Activated T-cell treated with anti-CD3 and anti-CD28 coated beads for 4 hours (primary cell): ENCODE data around the gene RAB11FIP4.

Experiments used
- DNase-seq: peaks from one replicate; pipeline ENCODE4 v3.0.0-alpha.2; 2020

Gene RAB11FIP4

DNA sequence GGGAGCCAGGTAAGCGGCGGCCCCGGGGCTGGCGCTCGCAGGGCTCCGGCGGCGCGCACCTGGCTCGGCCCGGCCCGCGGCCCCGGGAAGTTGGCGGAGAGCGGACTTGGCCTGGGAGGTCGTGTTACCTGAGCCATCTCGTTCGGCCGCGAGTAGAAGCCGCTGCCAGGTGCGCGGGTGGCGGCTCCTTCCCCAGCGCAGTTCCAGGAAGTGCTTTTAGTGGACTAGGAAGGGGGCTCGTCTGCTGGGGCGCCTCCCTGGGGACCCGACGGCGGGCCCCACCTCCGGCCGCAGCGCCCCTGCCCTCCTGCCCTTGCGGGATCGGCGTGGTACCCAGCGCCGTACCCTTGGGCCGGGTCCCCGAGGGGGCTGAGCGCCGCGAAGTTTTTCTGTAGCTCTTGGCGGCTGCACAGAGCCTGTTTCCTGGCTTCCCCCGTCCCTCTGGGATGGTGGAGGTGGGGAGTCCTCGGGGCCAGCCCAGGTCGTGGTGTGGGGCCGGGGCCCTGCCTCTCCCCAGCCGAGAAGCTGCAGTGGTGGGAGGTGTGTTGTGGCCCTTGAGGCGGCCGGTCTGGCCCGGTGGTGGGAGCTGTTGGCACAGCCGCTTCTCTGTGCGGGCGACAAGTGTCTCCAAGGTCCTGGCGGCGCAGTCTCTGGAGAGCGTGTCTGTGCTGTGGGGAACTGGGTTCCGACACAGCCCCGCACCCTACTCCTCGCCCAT, 96.9 kb downstream of the RAB11FIP4 start:
- no peak for DNase-seq

DNA sequence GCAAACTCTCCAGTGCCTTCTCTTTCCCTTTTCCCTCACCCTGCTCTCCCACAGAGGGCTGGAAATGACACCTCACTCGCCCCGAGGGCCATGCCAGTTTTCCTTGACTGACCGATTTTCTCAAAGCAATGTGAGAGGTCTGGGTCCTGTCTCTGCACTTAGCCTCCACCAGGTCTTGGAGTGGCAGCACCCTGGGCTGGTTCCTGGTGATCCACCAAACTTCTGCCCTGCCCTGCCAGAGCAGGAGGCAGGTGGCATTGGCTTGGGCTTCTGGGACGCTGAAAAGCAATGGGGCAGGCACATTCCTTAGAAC, 97.5 kb downstream of the RAB11FIP4 start:
- no peak for DNase-seq

DNA sequence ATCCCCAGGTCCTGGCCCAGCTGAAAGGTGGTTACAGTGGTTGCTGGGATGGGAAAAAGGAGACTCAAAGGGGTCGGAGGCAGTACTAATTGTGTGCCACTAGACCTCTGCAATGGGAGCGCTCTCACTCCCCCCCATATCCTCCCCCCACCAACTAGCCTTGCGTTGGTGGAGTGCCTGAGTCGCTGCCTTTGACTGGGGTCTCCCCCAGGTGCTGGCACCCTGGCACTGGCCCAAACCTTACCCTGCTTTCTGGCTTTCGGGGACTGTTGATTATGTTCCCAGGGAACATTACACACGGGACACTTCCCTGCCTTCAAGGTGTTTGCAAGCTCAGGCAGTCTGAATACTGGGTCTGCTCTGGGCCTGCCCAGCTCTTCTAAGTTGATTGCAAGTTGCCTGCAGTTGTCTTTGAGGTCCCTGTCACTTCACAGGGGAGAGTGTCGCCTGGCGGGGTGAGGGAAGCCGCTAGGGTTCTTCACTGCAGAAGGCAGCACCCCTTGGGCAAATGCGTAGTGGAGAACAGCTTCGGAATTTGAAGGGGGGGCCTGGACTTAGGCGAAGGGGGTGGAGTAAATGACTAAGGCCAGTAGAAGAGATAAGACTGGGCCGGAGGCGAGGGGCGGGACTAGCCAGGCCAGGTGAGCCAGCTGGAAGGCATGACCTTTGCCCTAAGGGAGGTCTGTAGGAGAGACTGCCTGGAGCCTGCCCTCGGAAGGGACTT, 98.0 kb downstream of the RAB11FIP4 start:
- DNase-seq: no peak

DNA sequence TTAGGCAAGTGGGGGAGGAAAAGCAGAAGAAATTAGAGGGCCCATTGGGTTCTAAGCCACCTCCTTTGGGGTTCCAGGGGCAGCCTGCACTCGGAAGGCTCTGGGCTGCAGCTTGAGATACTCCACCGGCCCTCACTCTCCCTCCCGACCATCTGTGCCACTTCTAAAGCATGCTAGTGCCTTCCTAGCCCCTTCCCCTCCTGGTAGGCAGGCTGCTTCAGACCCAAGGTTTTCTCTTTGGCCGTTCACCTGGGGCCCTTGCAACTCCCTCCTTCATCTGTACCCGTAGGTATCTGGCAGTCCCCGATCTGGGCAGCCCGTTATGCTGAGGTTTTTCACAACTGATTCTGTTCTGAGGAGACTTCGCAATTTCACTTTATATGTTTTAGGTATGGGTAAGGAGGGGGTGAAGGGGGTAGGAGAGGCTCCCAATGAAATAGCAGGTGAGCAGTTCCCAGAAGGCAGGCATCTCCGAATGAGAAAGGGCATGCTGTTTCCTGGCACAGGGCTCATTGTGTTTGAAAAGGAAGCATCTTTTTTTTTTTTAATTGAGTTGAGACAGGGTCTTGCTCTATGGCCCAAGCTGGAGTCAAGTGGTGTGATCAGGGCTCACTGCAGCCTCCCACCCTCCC, 98.7 kb downstream of the RAB11FIP4 start:
- DNase-seq: no peak

DNA sequence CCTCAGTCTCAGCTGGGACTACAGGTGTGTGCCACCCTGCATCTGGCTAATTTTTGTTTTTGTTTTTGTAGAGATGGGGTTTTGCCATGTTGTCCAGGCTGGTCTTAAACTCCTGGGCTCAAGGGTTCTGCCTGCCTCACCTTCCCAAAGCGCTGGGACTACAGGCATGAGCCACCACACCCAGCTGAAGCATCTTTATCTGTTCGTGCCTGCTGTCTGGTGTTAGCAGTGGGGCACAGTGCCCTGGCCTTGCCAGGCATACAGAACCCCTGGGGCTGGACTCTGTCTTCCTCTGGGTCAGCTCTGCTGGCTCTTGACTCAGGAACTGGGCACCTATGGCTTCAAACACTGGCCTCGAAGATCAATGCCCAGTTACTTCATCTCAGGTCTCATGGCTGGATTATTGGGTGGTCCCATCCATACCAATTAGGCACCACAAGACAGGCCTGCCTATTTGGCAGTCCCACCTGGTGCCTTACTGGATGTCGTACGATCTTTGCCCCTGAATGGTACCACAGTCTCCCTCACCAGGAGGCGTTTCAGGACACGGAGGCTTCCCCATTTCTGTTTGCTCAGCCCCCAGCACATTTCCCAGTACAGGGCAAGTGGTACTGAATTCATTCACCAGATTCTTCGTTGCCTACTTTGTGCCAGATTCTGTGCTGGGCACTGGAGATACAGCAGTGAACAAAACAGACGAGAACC, 99.3 kb downstream of the RAB11FIP4 start:
- DNase-seq: no peak

DNA sequence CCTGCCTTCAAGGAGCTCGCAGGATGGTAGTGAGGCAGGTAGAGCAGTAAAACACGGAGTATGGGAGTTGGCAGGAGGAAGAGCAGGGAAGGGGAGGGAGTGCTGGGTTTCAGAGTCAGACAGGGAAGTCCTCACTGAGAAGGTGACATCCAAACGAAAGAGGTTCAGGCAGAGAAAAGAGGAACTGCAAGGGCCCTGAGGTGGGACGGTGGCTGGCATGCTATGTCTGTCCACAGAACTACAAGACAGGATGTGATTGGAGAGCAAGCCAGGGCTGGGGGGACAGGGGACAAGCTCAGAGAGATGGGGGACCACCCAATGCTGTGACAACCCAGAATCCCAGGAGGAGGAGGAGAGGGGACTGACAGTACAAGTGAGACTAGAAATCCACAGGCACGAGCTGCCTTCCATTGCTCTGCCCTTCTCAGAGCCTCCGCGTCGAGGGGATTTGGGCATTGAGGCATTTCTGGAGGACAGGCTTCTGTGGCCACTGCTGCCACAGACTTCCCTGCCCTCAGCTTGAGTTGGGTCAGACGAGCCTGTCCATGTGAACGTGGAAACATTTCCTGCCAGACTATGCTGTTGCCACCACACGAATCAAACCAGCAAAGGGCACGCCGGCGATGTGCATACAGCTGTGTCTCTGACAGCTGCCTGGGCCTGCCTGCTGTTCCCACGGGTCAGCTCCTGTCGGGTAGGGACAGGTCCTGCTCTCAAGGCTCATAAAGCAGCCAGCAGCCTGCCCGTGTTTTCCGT, 100.1 kb downstream of the RAB11FIP4 start:
- no peak for DNase-seq

DNA sequence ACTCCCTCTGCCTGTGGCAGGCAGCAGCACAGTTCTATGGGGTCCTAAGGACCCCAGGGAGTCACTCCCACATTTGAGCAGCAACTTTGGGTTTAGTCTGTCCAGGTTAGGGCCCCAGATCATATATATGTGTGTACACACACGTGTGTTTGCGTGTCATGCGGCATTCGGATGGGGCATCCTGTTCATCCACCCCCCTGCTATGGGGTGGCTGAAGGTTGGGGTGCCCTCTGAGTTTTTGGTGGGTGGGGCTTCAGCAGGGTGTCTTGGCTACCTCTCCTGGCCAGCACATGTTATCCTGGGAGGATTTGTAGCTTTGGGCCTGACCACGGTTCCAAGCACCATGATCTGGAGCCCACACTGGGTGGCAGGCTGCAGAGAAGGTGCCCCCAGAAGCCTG, 100.7 kb downstream of the RAB11FIP4 start:
- no peak for DNase-seq

DNA sequence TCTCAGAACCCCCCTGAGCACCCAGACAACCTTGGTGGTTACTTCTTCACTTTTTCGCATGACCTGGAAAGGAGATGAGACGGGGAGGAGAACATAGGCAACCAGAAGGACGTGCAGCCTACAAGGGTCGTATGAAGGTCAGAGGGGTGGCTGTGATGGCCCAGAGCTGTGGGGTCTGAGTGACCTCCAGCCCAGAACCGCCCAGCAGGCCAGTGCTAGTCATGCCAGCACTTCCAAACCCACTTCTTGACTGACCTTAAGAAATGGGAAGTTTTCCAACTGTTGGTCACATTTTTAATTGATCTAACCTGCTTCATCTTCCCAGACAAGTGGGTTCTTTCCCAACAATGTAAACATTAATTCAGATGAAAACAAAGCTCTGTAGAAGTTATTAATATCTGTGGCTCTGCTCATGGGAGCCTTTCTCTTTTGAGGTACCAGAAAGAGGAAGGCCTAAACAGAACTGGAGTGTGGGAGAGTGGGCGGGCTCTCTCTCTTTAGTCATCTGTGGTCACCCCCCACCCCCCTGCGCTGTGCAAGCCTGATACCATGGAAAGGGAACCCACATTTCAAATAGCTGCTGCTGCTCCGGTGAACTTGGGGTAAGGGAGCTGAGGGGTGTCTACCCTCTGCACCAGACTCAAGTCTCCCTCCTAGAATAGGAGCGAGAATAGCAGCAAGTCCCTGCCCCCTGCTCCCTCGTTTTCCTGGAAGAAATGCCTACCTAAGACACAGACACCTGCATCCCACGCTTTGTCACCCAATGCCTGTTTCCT, 101.6 kb downstream of the RAB11FIP4 start:
- DNase-seq: peak; percentile 66

DNA sequence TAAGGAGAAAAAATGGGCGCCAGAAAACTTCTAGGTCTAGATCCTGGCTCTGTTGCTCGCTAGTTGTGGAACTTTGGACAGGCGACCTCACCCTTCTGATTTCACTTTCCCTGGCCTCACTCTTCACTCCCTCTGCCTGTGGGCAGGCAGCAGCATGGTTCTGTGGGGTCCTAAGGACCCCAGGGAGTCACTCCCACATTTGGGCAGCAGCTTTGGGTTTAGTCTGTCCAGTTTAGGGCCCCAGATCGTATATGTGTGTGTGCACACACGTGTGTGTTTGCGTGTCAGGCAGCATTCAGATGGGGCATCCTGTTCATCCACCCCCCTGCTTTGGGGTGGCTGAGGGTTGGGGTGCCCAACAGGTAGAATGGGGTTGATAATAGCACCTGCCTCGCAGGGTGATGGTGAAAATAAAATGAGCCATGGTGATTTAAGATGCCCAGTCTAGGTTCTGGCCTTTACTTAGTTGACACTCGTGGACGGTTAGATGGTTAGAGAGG, 102.2 kb downstream of the RAB11FIP4 start:
- no peak for DNase-seq

DNA sequence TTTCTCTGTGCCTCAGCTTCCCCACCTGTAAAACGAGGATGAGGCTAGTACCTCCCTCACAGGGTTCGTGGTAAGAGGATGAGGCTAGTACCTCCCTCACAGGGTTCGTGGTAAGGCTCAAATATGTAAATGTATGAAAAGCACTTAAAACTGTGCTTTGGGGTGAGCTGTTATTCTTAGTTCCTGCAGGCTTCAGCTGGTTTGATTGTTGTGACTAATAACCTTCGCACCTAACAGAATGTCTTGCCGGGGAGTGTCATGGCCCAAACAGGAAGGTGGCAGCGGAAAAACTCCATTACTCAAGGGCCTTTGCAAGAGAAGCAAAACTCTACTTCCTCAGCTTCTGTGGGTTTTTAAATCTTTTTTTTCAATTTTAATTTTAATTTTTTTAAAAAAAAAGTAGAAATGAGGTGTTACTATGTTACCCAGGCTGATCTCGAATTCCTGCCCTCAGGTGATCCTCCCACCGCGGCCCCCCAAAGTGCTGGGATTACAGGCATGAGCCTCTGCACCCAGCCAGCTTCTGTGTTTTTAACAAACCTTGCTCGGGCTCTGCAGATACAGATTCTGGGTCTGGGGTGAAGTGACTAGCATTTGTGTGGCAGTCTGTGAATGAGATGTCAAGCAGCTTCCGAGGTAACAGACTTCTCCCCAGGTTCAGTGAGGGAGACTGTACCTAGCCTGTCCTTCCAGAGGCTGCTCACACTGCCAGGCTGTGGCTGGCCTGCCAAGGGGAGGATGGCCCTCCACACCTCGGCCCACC, 103.0 kb downstream of the RAB11FIP4 start:
- DNase-seq: peak; percentile 52

DNA sequence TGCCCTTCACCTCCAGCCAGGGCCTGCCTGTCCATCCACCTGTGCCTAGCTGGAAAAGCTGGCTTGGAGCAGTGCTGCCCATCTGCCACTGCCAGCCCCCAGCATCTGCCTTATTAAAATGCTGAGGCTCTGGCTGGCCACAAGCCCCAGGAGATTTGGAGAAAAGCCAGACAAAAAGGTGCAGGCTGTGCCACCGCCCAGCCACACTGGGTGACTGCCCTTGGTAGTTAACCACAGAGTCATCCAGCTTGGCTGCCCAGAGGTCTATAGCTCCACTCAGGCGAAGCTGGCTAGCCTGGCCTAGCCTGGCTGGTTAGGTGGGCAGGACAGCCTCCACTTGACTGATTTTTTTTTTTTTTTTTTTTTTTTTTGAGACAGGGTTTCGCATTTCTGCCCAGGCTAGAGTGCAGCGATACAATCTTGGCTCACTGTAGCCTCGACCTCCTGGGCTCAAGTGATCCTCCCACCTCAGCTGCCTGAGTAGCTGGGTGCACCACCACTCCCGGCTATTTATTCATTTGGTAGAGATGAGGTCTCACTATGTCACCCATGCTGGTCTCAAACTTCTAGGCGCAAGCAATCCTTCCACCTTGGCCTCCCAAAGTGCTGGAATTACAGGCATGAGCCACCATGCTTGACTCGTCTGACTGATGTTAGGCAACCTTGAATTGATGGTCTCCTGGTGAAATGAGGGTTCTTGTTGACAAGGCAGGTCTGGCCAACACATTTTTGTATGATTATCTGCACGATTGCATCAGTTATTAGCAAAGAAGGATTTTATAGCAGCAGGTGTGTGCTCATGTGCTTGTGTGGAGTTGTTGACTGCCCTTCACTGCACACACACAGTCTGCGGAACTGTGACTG, 103.8 kb downstream of the RAB11FIP4 start:
- DNase-seq: no peak

DNA sequence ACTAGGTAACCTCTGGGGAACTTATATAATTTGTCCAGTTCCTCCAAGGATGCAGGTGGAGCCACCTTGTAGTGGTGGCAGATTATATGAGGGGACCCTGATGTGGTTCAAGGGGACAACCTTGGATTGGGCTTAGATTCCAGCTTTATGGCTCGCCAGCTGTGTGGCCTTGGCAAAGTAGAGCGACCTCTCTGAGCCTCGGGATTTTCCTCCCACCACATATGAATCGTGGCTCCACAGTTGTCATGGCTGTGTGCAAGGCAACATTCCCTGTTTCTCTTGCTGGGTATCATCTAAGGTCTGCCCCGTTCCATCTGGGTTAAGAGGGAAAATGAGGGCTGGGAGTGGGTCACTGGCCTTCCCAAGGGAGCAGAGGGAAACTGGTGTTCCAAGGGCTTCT, 104.6 kb downstream of the RAB11FIP4 start:
- DNase-seq: no peak

DNA sequence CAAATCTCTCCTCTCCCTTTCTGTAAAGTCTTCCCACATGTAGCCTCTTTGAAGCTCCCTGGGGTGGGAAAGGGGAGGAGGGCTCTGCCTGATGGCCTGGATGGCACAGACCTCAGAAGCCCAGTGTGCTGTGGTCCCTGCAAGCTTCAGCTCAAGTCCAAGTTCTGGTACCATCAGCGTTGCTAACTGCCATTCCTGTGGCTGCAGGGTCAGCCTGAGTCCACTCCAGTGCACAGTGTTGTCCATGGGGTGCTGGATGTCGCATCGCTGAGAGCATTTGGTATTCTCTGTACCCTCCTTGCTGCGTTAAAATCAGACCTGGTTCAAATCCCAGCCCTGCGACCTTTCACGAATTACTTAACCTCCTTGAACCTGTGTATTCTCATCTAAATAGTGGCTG, 105.1 kb downstream of the RAB11FIP4 start:
- DNase-seq: no peak

DNA sequence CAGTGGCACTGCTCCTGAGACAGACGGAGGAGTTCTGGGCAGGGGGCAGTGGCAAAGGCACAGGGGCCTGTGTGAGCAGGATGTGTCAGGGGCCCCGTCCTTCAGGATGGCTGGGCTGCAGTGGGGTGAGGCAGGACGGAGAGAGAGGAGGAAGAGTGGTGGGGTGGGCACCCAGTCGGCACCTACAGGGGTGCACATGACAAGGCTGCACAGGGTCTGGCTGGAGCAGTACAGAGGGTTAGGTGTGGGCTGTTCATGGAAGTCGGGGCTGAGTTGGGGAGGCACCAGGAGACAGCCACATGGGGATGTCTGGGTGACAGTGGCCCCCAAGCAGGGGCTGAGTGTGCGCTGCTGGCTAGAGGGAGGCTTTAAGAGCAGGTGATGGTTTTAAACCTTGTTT, 106.0 kb downstream of the RAB11FIP4 start:
- no peak for DNase-seq

DNA sequence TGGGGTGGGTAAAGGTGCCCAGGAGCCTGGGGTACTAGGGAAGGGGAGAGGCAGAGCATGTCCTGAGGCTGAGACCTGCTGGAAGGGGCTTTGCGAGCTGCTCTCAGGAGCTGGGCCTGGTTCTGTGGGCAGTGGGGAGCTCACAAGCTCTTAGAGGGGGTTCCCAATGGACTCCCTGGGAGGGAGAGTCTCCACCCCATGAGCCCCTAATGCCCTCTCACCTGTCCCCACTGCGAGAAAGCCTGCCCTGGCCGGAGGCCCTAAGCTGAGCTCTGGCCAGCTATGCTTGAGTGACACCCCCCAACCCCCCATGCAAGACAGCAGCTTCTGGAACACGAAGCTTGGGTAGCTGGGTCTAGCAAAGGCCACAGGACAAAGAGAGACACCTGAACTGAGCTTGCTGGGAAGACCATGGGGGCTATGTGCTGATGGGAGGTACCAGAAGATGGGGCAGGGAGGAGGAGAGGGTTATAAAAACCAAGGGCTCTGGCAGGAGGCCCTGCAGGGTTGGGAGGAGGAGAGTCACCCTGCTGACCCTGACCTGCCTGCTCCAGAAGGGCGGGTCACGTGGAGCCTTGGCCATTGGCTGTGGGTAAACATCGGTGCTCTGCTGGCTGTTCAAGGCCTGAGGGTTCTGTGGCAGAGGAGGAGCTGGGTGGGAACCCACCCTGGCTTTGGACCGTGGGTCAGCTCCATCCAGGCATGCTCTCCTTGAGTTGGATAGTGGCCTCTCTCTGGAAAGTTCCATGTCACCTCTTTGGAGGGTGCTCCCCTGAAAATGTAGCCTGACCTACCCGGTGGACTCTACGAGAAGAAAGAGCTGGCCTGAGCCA, 106.7 kb downstream of the RAB11FIP4 start:
- no peak for DNase-seq

DNA sequence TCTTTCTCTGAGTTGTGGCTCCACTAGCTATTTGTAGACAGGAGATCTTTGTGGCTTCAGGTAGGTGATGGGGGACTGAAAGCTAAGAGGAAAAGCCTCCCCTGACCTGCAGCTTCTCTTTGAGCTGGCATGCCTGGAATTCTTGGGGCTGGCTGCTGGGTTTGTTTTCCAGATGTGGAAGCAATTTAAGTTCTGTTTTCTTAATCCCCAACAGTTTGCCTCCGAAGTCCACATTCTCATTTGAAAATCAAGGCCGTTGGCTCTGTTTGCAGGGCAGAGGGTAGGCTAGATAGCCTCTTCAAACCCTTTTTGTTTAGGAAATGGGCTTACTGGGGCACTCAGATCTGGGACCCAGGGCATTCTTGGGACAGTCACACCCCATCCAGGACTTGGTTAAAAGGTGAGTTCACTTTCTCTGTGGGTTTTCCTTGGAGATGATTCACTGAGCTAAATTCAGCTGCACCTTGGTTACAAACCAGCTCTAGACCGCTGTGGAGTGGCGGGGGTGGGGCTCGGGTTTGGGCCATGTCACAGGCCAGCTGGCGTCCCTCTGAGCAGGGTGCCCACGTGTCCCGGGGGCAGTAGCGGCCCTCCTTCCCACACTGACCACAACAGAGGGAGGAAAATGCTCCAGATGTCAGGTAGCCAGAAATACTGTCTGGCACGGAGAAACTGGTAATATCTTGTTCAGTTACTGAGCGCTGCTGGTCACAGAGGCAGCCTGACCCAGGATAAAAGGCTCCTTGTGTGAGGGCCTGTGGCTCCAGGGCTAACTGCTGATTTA, 108.5 kb downstream of the RAB11FIP4 start:
- DNase-seq: no peak

DNA sequence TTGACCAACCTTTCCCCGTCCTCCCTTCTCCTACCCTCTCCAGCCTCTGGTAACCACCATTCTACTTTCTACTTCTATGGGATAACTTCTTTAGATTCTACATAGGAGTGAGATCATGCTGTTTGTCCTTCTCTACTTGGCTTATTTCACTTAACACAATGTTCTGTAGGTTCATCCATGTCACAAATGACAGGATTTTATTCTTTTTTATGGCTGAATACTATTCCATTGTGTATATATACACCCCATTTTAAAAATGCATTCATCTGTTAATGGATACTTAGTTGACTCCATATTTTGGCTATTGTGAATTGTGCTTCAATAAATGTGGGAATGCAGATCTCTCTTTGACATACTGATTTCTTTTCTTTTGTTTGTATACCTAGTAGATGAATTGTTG, 115.0 kb downstream of the RAB11FIP4 start:
- no peak for DNase-seq
